Endodermal cell (in vitro differentiated cells): ENCODE results near the gene TEX9. TPM values are rescaled to one million over a fixed set of nuclear protein-coding genes. Genes with fewer than 3 reads are reported as not detected.

ENCODE experiments used
- DNase-seq: peaks from one replicate; pipeline ENCODE4 v3.0.0-alpha.2; 2017
- H3K27ac ChIP-seq: 2 replicates; pipeline ENCODE4 v1.5.1; 2013; ENCODE audit warnings: mild to moderate bottlenecking, low read depth, low read length, moderate library complexity
- H3K27me3 ChIP-seq: 2 replicates; pipeline ENCODE4 v1.6.1; 2013; ENCODE audit warnings: mild to moderate bottlenecking, low read length, moderate library complexity; ENCODE audit not compliant: insufficient read depth, control insufficient read depth, poor library complexity, severe bottlenecking
- H3K36me3 ChIP-seq: 2 replicates; pipeline ENCODE4 v1.7.0; 2013; ENCODE audit warnings: mild to moderate bottlenecking, low read length, moderate library complexity; ENCODE audit not compliant: control insufficient read depth, insufficient read depth
- H3K4me1 ChIP-seq: one replicate; pipeline ENCODE4 v1.7.0; 2013; ENCODE audit warnings: low read length; ENCODE audit not compliant: control insufficient read depth, insufficient read depth
- H3K4me3 ChIP-seq: 2 replicates; pipeline ENCODE4 v1.5.1; 2013; ENCODE audit warnings: mild to moderate bottlenecking, low read length, moderate library complexity
- H3K9ac ChIP-seq: 2 replicates; pipeline ENCODE4 v1.6.1; 2013; ENCODE audit warnings: mild to moderate bottlenecking, low read length, moderate library complexity; ENCODE audit not compliant: poor library complexity, severe bottlenecking; ENCODE audit errors: extremely low read depth
- H3K9me3 ChIP-seq: 2 replicates; pipeline ENCODE4 v1.6.1; 2013; ENCODE audit warnings: mild to moderate bottlenecking, low read length, moderate library complexity; ENCODE audit not compliant: control insufficient read depth
- H3K27ac Mint-ChIP-seq: 2 replicates; pipeline ENCODE4 v1.8.0; 2020; ENCODE audit warnings: mixed read lengths
- H3K27me3 Mint-ChIP-seq: 2 replicates; pipeline ENCODE4 v1.8.0; 2021; ENCODE audit warnings: mild to moderate bottlenecking, mixed read lengths; ENCODE audit not compliant: insufficient read depth
- H3K36me3 Mint-ChIP-seq: 2 replicates; pipeline ENCODE4 v1.8.0; 2020; ENCODE audit warnings: low read depth, mixed read lengths
- H3K4me1 Mint-ChIP-seq: 2 replicates; pipeline ENCODE4 v1.8.0; 2020; ENCODE audit warnings: mixed read lengths
- H3K4me3 Mint-ChIP-seq: 2 replicates; pipeline ENCODE4 v1.8.0; 2020; ENCODE audit warnings: mild to moderate bottlenecking, moderate library complexity, mixed read lengths
- H3K9me3 Mint-ChIP-seq: 2 replicates; pipeline ENCODE4 v1.8.0; 2020; ENCODE audit warnings: mild to moderate bottlenecking, mixed read lengths
- CTCF ChIP-seq: fragments of 200-600 bp; sonication (generic); conservative IDR thresholded peaks from 2 replicates; pipeline ENCODE4 v1.5.0; 2021; ENCODE audit warnings: antibody characterized with exemption, mild to moderate bottlenecking
- WGBS, 2 experiments: methylation state at CpG; one replicate each; pipeline versions ENCODE4 v1.1.5 to v1.1.7; 2013; ENCODE audit warnings: missing lambda C conversion rate in 2 of 2, mixed read lengths in 1 of 2; ENCODE audit not compliant: insufficient coverage in 1 of 2, insufficient read length in 1 of 2; 5-methylcytosine and 5-hydroxymethylcytosine counted together
- total RNA-seq, 2 donors: library from RNA; stranded (reverse); fragmentation: NEBNext Ultra II Directional in 1 of 2; extraction: Animal tissue kit (Norgen Biotek cat#: 25700) in 1 of 2; gene quantifications; 2 replicates in 1 of 2; 3 replicates in 1 of 2; pipeline ENCODE4 v1.2.1, GENCODE V29; 2021

TEX9 gene
- total RNA-seq, 2 donors from 2014 or later = 8.7 to 10.2 TPM

- no peak overlapping the region for H3K9ac ChIP-seq
- H3K9me3 ChIP-seq = no peaks in the 10 kb centered on the region
- H3K9me3 Mint-ChIP-seq = peaks cover 2% of the 10 kb centered on the region
- H3K4me1 Mint-ChIP-seq = no peaks in the 10 kb centered on the region
- no peak overlapping the region for H3K4me3 ChIP-seq
- DNase-seq = no peak
- peaks cover 8% of the 10 kb centered on the region for H3K27me3 Mint-ChIP-seq
- H3K4me1 ChIP-seq = no peaks in the 10 kb centered on the region
- 100% methylated on average over 1 of the region's 1 CpG for WGBS, 2 experiments
- no peak overlapping the region for H3K27ac ChIP-seq
- no peak overlapping the region for H3K27ac Mint-ChIP-seq
- TF ChIP-seq CTCF = no peak
- no peak overlapping the region for H3K4me3 Mint-ChIP-seq
- H3K36me3 ChIP-seq = no peaks in the 10 kb centered on the region
- H3K36me3 Mint-ChIP-seq = peaks cover 2% of the 10 kb centered on the region
- H3K27me3 ChIP-seq = peaks cover 10% of the 10 kb centered on the region
Observed at GRCh38 chr15:56425976-56426375, 60.8 kb downstream of the TEX9 start.

- peak; percentile 79 for TF ChIP-seq CTCF
- Histone ChIP-seq H3K9ac (no peak overlapping the region), H3K4me1 (no peaks in the 10 kb centered on the region), H3K9me3 (no peaks in the 10 kb centered on the region), H3K27ac (no peak overlapping the region), H3K4me3 (no peak overlapping the region), H3K36me3 (no peaks in the 10 kb centered on the region), H3K27me3 (peaks cover 10% of the 10 kb centered on the region)
- H3K9me3 Mint-ChIP-seq = no peaks in the 10 kb centered on the region
- H3K27me3 Mint-ChIP-seq = peaks cover 8% of the 10 kb centered on the region
- no peaks in the 10 kb centered on the region for H3K36me3 Mint-ChIP-seq
- no peak for DNase-seq
- no CpG with 5 or more reads among the region's 2 CpGs for WGBS, 2 experiments
- H3K27ac Mint-ChIP-seq = no peak overlapping the region
- no peaks in the 10 kb centered on the region for H3K4me1 Mint-ChIP-seq
- H3K4me3 Mint-ChIP-seq = no peak overlapping the region
Observed at GRCh38 chr15:56428821-56429458, 63.7 kb downstream of the TEX9 start.

- no peaks in the 10 kb centered on the region for H3K4me1 Mint-ChIP-seq
- no peak overlapping the region for H3K4me3 Mint-ChIP-seq
- no peak overlapping the region for H3K4me3 ChIP-seq
- no peak overlapping the region for H3K27ac ChIP-seq
- DNase-seq = no peak
- H3K27me3 Mint-ChIP-seq = no peaks in the 10 kb centered on the region
- no peaks in the 10 kb centered on the region for H3K9me3 ChIP-seq
- peaks cover 11% of the 10 kb centered on the region for H3K36me3 Mint-ChIP-seq
- H3K4me1 ChIP-seq = no peaks in the 10 kb centered on the region
- H3K9ac ChIP-seq = no peak overlapping the region
- H3K27ac Mint-ChIP-seq = no peak overlapping the region
- H3K36me3 ChIP-seq = no peaks in the 10 kb centered on the region
- TF ChIP-seq CTCF = no peak
- 96 to 97% methylated on average over 3 to 5 of the region's 5 CpGs for WGBS, 2 experiments
- peaks cover 15% of the 10 kb centered on the region for H3K9me3 Mint-ChIP-seq
- H3K27me3 ChIP-seq = no peaks in the 10 kb centered on the region
Observed at GRCh38 chr15:56432304-56432703, 67.1 kb downstream of the TEX9 start.
